Measurements from ENCODE around the gene SMNDC1. TPM values are rescaled to one million over a fixed set of nuclear protein-coding genes. Genes with fewer than 3 reads are reported as not detected.
"Not testable (repeated sequence)": the region's sequence is repeated elsewhere in the genome, so short reads cannot be mapped to it uniquely, and the experiment has no call there.

SMNDC1 gene
- total and polyA plus RNA-seq, 4 donors, result 11.8 to 29.2 (median 18.8) TPM

- no peak overlapping the region for H3K9ac ChIP-seq (ENCODE audit: insufficient read depth in 1 of 2, low read length in 2 of 2)
- WGBS, 2 donors, result 91 to 100% methylated on average over 1 of the region's 1 CpG
- H3K27me3 ChIP-seq (ENCODE audit: control insufficient read depth in 3 of 3, insufficient read depth in 3 of 3, low read length in 2 of 3), result no peaks in the 10 kb centered on the region
- no peak for TF ChIP-seq CTCF (IDR thresholded peaks at IDR 0.05; ENCODE audit: control extremely low read depth, extremely low read depth)
- peaks cover 0 to 9% (median 0%) of the 10 kb centered on the region in 4 donors for H3K36me3 ChIP-seq (ENCODE audit: control insufficient read depth in 4 of 4, insufficient read depth in 4 of 4, low read length in 4 of 4)
- ATAC-seq (ENCODE audit: insufficient read depth, low FRiP score) (no peak), DNase-seq (no peak)
- no peaks in the 10 kb centered on the region for H3K9me3 ChIP-seq (ENCODE audit: control insufficient read depth in 4 of 4, insufficient read depth in 3 of 4, low read length in 3 of 4)
- H3K4me1 ChIP-seq (ENCODE audit: control insufficient read depth in 5 of 5, insufficient read depth in 5 of 5, low read length in 5 of 5), result peaks cover 0 to 5% (median 0%) of the 10 kb centered on the region in 5 donors
- no peak overlapping the region for H3K27ac ChIP-seq (ENCODE audit: low read depth in 1 of 2, low read length in 1 of 2)
- no peak overlapping the region for H3K4me3 ChIP-seq
Observed at GRCh38 chr10:110258542-110258941, 46.2 kb downstream of the SMNDC1 start.

- Histone ChIP-seq H3K9me3 (ENCODE audit: control insufficient read depth in 4 of 4, insufficient read depth in 3 of 4, low read length in 3 of 4) (no peaks in the 10 kb centered on the region), H3K27ac (ENCODE audit: low read depth in 1 of 2, low read length in 1 of 2) (no peak overlapping the region), H3K4me1 (ENCODE audit: control insufficient read depth in 5 of 5, insufficient read depth in 5 of 5, low read length in 5 of 5) (peaks cover 0 to 3% (median 0%) of the 10 kb centered on the region in 5 donors), H3K4me3 (no peak overlapping the region), H3K9ac (ENCODE audit: insufficient read depth in 1 of 2, low read length in 2 of 2) (no peak overlapping the region), H3K27me3 (ENCODE audit: control insufficient read depth in 3 of 3, insufficient read depth in 3 of 3, low read length in 2 of 3) (no peaks in the 10 kb centered on the region), H3K36me3 (ENCODE audit: control insufficient read depth in 4 of 4, insufficient read depth in 4 of 4, low read length in 4 of 4) (peaks cover 0 to 9% (median 0%) of the 10 kb centered on the region in 4 donors)
- no peak for ATAC-seq (ENCODE audit: insufficient read depth, low FRiP score)
- no peak for TF ChIP-seq CTCF (IDR thresholded peaks at IDR 0.05; ENCODE audit: control extremely low read depth, extremely low read depth)
- DNase-seq, result no peak
Observed at GRCh38 chr10:110254467-110254866, 50.3 kb downstream of the SMNDC1 start.

GRCh38 chr10:110252151-110252550 lies 52.6 kb downstream of the SMNDC1 start:
- 87 to 88% methylated on average over 1 of the region's 1 CpG for WGBS, 2 donors

GRCh38 chr10:110251392-110251791 lies 53.3 kb downstream of the SMNDC1 start:
- not testable (repeated sequence) for H3K36me3 ChIP-seq (ENCODE audit: control insufficient read depth in 4 of 4, insufficient read depth in 4 of 4, low read length in 4 of 4); H3K27ac ChIP-seq (ENCODE audit: low read depth in 1 of 2, low read length in 1 of 2); DNase-seq; H3K9ac ChIP-seq (ENCODE audit: insufficient read depth in 1 of 2, low read length in 2 of 2); H3K9me3 ChIP-seq (ENCODE audit: control insufficient read depth in 4 of 4, insufficient read depth in 3 of 4, low read length in 3 of 4); ATAC-seq (ENCODE audit: insufficient read depth, low FRiP score); H3K4me3 ChIP-seq; H3K4me1 ChIP-seq (ENCODE audit: control insufficient read depth in 5 of 5, insufficient read depth in 5 of 5, low read length in 5 of 5); H3K27me3 ChIP-seq (ENCODE audit: control insufficient read depth in 3 of 3, insufficient read depth in 3 of 3, low read length in 2 of 3)
- whole genome bisulfite sequencing, 2 donors, result 91 to 97% methylated on average over 1 of the region's 1 CpG

More at GRCh38 chr10:110252151-110252550, 52.6 kb downstream of the SMNDC1 start:
- Histone ChIP-seq H3K9me3 (ENCODE audit: control insufficient read depth in 4 of 4, insufficient read depth in 3 of 4, low read length in 3 of 4) (no peaks in the 10 kb centered on the region), H3K9ac (ENCODE audit: insufficient read depth in 1 of 2, low read length in 2 of 2) (no peak overlapping the region), H3K4me3 (no peak overlapping the region), H3K27ac (ENCODE audit: low read depth in 1 of 2, low read length in 1 of 2) (no peak overlapping the region), H3K4me1 (ENCODE audit: control insufficient read depth in 5 of 5, insufficient read depth in 5 of 5, low read length in 5 of 5) (peaks cover 0 to 3% (median 0%) of the 10 kb centered on the region in 5 donors), H3K36me3 (ENCODE audit: control insufficient read depth in 4 of 4, insufficient read depth in 4 of 4, low read length in 4 of 4) (peaks cover 0 to 9% (median 0%) of the 10 kb centered on the region in 4 donors), H3K27me3 (ENCODE audit: control insufficient read depth in 3 of 3, insufficient read depth in 3 of 3, low read length in 2 of 3) (no peaks in the 10 kb centered on the region)
- DNase-seq, result no peak
- TF ChIP-seq CTCF (IDR thresholded peaks at IDR 0.05; ENCODE audit: control extremely low read depth, extremely low read depth), result no peak
- ATAC-seq (ENCODE audit: insufficient read depth, low FRiP score), result no peak

DNA sequence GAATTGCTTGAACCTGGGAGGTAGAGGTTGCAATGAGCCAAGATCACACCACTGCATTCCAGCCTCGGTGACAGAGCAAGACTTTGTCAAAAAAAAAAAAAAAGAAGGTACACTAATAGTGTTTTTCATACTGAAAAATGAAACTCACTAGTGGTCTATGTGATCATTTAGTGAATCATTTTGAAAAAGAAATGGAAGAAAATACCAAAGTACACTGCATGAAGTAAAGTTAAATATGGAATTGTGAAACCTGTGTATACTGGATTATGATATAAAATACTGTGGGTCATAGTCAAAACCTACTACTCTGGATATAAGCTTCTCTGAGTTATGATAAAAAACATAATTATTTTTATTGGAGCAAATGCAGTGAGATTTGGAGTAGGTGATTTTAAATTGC lies 55.2 kb downstream of the SMNDC1 start:
- not testable (repeated sequence) for H3K9ac ChIP-seq (ENCODE audit: insufficient read depth in 1 of 2, low read length in 2 of 2); H3K27me3 ChIP-seq (ENCODE audit: control insufficient read depth in 3 of 3, insufficient read depth in 3 of 3, low read length in 2 of 3); DNase-seq; H3K27ac ChIP-seq (ENCODE audit: low read depth in 1 of 2, low read length in 1 of 2); ATAC-seq (ENCODE audit: insufficient read depth, low FRiP score); H3K9me3 ChIP-seq (ENCODE audit: control insufficient read depth in 4 of 4, insufficient read depth in 3 of 4, low read length in 3 of 4); H3K4me3 ChIP-seq; H3K4me1 ChIP-seq (ENCODE audit: control insufficient read depth in 5 of 5, insufficient read depth in 5 of 5, low read length in 5 of 5); H3K36me3 ChIP-seq (ENCODE audit: control insufficient read depth in 4 of 4, insufficient read depth in 4 of 4, low read length in 4 of 4)
- WGBS, 2 donors, result 88 to 90% methylated on average over 1 of the region's 1 CpG

DNA sequence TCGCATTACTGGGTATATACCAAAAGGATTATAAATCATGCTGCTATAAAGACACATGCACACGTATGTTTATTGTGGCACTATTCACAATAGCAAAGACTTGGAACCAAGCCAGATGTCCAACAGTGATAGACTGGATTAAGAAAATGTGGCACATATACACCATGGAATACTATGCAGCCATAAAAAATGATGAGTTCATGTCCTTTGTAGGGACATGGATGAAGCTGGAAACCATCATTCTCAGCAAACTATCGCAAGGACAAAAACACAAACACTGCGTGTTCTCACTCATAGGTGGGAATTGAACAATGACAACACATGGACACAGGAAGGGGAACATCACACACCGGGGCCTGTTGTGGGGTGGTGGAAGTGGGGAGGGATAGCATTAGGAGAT lies 56.9 kb downstream of the SMNDC1 start:
- H3K36me3 ChIP-seq (ENCODE audit: control insufficient read depth in 4 of 4, insufficient read depth in 4 of 4, low read length in 4 of 4); H3K27ac ChIP-seq (ENCODE audit: low read depth in 1 of 2, low read length in 1 of 2); DNase-seq; H3K4me3 ChIP-seq; H3K4me1 ChIP-seq (ENCODE audit: control insufficient read depth in 5 of 5, insufficient read depth in 5 of 5, low read length in 5 of 5); H3K9me3 ChIP-seq (ENCODE audit: control insufficient read depth in 4 of 4, insufficient read depth in 3 of 4, low read length in 3 of 4); H3K27me3 ChIP-seq (ENCODE audit: control insufficient read depth in 3 of 3, insufficient read depth in 3 of 3, low read length in 2 of 3); ATAC-seq (ENCODE audit: insufficient read depth, low FRiP score); H3K9ac ChIP-seq (ENCODE audit: insufficient read depth in 1 of 2, low read length in 2 of 2): not testable (repeated sequence)
- whole genome bisulfite sequencing, 2 donors, result 94 to 96% methylated on average over 4 to 5 of the region's 5 CpGs

All from lung (tissue), 12 donors.